ENCODE data around the gene BCAN.
A peak's percentile ranks its signal among the peaks of the same experiment; 100 is the strongest.

Gene BCAN

DNA sequence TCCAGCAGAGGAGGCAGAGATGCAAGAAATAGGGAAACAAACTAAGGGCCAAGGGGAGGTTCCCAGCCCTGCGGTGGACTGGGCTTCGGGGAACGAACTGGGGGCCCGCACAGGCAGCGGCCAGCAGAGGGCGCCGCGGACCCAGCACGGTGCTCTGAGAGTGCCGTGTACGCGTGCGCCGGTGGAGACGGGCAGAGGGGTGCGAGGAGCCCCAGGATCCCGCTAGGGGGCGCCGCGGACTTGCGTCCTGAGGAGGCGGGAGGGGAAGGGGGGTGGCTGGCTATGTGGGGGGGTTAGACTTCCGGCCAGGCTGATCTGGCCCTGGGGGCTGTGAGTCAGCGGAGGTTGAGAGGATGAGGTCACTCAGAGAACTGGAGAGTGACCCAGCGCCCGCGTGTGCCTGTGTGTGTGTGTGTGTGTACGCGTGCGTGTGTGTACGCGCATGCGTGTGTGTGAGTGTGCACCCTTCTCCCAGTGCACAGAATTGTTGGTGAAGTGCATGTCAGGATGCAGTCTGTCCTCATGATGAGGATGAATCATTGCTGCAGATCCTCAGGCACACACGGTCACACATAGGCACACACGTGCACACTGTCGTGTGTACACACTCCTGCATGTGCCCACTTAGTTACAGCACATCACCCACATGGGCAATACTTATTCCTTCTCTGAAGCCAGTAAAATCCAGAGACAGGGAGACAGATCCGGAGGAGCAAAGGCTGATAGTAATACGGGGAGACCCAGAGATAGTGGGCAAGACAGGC, 18.3 kb downstream of the BCAN start:
- peak; percentile 72 to 77 for DNase-seq (ENCODE audit: low read depth in 2 of 2, low spot score in 1 of 2)

DNA sequence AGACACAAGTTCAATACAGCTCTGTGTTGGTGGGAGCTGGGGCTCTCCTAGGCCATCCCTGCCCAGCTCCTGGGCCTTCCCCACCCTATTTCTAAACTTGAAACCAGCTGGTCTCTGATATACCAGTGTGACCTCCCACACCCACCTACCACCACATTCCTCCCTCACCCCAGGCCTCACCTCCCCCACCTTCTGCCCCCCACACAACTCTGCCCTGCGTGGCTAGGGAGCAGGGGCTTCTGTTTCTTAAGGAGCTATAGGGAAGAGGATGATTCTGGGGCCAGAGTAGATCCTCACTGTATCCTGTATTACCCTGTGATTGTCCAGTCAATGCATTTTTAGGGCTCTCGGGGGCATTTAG, 18.8 kb downstream of the BCAN start:
- no peak for DNase-seq (ENCODE audit: low read depth in 2 of 2, low spot score in 1 of 2)

DNA sequence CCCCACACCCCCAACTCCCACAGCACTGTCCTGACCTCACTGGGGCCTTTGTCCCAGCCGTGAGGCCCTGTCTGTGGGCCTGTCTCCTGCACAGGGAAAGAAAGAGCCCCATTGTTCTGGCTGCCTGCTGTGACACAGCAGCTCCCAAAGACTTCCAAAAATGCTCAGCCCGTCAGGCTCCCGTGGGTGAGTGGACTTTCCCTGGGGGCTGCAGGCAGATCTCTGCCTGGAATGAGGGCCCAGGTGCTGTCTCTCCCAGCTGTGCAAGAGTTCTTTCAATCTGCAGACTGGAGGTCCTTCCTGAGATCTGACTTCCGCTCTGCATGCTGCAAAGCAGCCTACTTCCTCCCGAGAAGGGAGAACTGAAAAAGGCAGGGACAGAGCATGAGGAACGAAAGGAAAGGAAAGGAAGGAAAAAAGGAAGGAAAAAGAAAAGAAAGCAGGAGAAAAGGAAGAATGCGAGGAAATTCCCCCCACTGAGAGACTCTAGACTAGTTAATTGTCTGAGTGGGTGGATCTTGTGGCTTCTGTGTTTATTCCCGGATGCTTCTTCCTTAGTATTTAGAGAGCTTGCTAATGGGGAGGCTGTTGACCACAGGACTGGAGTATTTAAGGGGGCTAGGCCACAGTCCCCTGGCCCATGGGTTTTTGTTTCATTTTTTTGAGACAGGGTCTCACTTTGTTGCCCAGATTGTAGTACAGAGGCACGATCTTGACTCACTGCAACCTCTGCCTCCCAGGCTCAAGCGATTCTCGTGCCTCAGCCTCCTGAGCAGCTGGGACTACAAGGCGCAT, 20.3 kb downstream of the BCAN start:
- no peak for DNase-seq (ENCODE audit: low read depth in 2 of 2, low spot score in 1 of 2)

DNA sequence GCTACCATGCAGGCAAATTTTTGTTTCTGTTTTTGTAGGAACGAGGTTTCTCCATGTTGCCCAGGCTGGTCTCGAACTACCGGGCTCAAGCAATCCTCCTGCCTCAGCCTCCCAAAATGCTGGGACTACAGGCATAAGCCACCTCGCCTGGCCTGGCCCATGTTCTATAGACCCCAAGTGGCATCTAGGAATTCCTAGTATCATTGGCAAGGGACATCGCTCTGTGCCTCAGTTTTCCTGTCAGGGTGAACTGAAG, 20.8 kb downstream of the BCAN start:
- no peak for DNase-seq (ENCODE audit: low read depth in 2 of 2, low spot score in 1 of 2)

DNA sequence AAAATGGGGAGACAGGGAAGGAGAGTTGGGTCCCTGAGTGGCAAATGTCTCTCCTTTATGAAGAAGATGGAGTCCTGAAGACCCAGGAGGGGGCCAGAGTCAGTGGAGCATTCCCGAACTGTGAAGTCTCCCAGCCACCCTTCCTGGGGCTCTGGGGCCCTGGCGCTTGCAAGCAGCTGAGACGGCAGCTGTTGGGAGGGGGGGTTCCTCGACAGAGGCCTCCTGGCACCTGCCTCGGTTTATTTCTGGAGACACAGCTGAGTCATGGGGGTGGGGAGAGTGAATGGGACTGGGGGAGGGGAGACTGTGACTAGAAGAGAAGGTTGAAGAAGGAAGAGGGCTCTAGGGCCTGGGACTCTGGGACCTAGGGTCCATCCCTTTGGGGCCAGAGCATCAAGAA, 21.3 kb downstream of the BCAN start:
- no peak for DNase-seq (ENCODE audit: low read depth in 2 of 2, low spot score in 1 of 2)

DNA sequence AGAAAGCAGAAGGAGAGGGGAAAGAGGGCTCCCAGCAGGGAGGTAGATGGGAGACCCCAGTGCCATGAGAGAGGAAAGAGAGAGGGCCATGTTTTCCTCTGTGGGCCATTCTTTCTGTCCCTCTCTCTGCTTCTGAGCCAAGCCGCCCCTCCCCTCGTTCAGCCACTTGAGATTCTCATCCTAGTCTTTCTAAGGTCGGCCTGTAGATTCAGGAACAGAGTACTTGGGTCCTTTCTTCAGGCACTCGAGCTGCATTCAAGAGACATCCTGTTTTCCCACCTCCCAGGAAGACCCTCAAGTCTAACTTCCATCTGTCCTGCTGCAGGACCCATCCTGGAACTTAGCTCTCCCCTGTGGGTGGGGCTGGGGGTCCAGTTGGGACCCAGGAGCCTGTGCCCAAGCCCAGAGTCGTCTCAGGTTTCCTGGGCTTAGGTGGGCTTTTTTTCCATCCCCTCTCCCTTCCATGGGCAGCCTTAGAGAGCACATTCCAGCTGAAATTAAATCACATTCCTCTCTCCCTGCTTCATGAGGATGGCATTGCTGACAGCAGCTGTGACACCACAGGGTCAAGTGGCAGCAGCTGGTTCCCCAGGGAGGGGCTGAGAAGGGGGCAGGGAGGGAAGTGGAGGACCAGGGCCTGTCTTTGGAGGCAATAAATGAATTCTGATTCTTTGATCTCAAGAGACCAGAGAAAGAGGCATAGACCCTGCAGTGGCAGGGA, 22.3 kb downstream of the BCAN start:
- DNase-seq (ENCODE audit: low read depth in 2 of 2, low spot score in 1 of 2), result no peak

DNA sequence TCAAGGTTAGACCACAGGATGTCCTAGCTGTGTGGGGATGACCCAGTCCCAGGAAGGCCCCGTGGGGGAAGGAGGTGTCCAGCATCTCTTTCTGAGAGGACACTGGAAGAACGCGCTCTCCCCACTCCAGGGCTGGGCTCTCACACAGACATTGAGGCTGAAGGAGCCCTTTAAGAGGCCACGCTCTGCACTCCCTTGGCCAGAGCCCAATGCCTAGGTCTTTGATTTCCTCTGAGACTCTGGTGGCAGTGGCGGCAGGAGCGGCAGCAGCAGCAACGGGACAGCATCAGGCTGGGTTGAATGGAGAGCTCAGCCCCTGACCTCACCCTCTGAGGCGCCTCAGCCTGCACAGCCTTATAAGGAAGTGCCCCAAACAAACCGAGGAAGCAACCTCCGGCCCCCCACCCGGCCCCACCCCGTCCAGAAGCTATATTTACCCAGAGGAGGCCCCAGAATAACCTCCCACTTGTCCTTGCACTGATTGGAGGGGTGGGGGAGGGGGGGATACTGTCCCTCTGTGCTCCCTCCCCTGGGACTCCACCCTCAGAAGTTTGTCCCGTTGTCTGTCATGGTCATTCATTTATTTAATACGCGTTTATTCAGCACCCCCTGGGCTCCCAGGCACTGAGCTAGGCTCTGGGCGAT, 23.0 kb downstream of the BCAN start:
- DNase-seq (ENCODE audit: low read depth in 2 of 2, low spot score in 1 of 2), result no peak

DNA sequence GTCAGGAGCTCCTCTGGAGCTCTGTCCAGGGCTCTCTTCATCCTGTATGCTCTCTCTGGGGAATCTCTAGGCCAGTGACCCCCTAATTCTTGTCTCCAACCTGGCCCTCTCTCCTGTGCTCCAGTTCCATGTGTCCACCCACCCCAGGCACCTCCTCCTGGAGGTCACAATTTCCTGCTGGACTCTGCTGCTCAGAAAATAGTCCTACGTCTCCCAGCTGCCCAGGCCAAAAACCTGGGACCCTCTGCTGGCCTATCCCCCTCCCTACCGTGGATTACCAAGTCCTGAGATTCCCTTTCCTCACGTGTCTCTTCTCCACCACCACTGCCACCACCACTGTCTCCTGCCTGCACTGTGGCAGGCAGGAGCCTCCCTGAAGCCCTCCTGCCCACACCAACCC, 23.6 kb downstream of the BCAN start:
- no peak for DNase-seq (ENCODE audit: low read depth in 2 of 2, low spot score in 1 of 2)

DNA sequence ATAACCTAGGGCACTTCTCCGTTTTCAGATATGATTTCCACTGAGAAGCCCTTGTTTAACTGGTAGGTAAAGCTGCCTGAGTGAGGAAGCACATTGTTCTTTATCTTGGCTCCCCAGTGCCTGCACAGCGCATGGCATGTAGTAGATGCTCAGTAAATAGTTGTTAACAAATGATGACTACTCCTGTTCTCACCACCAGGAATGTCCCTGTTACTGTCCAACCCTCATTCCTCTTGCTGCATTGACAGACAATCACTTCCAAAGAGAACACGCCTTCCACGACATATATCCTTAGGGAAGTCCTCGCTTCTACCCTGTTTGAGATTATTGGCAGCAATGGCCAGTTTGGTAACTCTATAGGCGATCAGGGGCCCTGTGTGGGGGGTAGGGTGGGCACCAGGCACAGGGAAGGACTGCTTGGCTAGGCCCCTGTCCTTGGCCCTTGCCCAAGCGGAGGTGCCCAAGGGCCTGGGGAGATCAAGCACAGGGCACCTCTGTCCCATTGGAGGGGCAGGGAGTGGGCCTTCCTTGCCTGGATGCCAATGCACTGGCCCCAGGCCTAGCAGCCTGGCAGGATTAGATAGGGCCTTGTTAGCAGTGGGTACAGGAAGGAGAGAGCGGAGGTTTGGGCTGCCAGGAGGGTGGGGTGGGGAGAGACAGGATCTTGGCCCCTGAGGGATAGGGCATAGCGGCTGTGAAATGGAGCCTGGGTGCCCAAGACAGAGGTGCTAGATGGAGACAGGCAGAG, 25.1 kb downstream of the BCAN start:
- no peak for DNase-seq (ENCODE audit: low read depth in 2 of 2, low spot score in 1 of 2)

DNA sequence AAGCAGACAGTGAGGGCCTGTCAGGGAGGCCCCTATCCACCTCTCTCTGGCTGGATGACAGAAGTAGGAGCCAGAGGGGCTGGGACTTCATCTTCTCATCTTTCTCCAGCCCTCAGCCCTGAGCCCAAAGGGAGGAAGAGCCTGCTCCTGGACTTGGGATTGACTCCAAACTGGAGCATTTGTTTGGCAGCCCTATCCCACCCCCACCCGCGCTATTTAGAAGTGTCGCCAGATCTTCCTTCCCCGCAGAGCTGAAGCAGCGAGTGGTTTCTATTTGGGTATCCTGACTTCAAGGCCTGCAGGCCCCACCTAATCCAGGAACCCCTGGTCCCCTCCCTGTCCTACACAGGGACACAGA, 25.7 kb downstream of the BCAN start:
- no peak for DNase-seq (ENCODE audit: low read depth in 2 of 2, low spot score in 1 of 2)

DNA sequence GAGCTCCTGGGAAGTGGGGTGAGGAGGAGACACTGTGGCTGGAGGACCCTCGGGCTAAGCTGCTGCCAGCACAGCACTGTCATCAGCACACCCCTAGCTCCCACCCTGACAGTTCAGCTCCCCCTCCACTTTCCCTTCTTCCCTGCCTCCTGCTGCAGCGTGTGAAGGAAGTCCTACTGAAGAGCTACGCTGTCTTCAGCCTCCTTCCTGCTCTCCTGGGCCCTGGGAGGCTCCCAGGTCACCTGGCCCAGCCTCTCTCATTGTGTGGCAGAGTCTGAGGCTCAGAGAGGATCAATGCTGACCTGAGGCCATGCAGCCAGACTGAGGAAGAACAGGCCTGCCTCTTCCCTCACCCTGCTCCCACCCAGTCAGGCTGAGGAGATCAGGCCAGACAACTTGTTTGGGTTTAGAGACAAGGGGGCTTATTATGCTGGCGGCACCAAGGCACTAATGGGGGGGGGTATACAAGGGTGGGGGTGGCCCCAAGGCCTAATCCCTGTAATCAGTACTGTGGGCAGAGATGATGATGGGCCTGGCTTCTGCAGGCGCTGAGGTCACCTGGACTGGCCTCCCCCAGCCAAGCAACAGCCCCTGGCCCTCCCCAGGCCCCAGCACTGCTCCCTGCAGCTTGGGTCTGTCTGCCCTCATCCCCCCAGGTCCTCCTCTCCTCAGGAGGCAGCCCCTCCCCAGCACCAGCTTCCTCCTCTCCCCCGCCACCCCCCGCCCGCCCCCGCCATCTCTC, 26.2 kb downstream of the BCAN start:
- DNase-seq (ENCODE audit: low read depth in 2 of 2, low spot score in 1 of 2), result no peak

DNA sequence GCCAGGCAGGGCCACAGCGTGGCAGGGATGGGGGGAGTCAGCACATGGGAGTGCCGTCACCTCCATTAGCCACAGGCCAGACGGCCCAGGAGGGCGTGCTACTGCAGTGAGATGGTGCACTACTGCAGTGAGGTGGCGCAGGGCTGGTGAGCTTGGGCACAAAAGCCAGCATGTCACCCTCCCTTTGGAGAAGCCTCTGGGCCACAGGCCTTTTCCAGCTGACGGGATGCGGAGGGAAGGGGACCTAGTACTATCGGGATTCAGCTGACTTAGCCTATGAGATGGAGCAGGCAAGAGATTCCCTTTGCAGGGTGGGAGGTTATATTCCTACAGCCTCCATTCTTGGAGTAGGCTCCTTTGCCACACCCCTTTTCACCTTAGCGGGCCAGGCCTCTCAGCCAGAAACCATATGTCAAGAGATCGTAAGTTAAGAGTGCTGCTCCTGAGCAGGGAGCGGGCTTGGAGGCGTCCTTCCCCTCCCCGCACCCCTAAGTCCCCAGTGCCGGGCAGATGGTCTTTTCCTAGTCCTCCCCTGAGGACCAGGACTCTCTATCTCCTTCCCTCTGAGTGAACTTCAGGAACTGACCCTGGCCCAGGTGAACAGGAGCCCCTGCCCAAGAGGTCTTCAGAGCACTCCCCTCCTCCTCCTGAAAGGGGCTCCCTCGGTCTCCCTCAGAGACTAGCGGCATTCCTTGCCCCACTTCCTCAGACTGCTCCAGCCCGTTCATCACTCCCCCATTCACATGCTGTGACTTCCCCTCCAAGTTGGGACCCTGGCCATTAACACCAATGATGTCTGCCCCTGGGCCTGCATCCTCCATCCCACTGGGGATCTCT, 27.1 kb downstream of the BCAN start:
- DNase-seq (ENCODE audit: low read depth in 2 of 2, low spot score in 1 of 2), result no peak

DNA sequence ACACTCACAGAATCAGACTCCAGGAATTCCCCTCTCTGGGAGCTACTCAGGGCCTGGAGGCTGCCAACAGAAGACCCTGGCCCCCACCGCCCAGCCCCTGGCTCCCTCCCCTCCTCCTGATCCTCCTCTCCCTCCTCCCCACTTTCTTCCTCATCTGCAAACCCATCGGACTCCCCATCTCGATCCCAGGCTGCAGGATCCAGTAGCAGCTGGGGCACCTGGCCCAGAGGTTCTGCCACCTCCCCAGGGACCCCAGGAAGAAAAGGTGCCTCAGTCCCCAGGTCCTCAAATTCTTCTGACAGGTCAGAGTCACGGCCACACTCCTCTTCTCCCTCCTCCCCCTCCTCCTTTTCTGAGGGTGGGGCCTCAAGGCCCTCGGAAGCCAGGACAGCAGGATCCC, 27.9 kb downstream of the BCAN start:
- no peak for DNase-seq (ENCODE audit: low read depth in 2 of 2, low spot score in 1 of 2)

DNA sequence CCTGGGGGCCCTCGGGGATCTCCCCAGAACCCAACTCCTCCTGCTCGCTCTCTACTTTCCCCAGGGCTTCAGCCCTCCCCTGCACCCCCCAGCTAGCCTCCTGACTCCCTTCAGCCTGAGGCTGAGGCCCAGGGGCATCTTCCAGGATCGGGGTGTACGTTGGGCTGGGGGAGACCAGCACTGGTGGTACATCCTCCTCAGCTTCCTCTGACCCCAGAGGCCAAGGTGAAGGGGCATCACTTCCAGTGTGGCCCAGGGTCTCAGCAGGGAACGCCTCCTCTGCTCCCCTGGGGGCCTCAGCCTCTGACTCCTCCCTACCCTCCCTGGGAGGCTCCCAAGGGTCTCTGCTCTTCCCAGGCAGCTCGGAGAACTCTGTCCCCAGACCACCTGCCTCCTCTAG, 28.4 kb downstream of the BCAN start:
- DNase-seq (ENCODE audit: low read depth in 2 of 2, low spot score in 1 of 2), result no peak

DNA sequence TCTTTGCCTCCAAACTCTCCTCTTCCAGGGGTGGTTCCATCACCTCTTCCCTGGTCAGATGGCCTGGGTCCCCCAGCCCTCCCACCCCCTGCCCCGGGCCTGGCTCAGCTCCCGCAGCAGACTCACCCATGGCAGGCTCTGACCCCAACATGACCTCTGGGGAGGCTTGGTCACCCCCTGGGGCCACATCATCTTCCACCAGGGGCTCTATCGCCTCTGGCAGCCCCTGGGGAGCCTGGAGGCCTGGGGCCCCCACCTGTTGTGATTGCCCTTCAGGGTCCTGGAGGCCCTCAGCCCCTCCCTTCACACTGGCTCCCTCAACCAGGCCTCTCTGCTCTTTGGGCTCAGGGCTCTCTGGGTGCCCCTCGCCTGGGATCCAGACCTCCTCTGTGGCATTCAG, 28.9 kb downstream of the BCAN start:
- no peak for DNase-seq (ENCODE audit: low read depth in 2 of 2, low spot score in 1 of 2)

DNA sequence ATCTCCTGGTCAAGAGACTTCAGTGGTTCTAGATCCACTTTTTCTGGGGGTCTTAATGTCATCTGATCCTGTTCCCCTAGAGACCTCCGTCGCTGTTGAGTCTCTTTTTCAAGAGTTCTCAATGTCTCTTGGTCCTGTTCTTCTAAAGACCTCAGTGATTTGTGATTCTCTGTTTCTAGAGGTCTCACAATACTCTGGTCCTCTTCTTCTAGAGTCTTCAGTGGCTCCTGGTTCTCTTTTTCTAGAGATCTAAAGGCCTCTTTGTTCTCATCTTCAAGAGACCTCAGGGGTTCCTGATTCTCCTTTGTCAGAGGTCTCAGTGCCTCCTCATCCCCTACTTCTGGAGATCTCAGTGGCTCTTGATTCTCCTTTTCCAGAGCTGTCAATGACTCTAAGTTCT, 29.9 kb downstream of the BCAN start:
- no peak for DNase-seq (ENCODE audit: low read depth in 2 of 2, low spot score in 1 of 2)

DNA sequence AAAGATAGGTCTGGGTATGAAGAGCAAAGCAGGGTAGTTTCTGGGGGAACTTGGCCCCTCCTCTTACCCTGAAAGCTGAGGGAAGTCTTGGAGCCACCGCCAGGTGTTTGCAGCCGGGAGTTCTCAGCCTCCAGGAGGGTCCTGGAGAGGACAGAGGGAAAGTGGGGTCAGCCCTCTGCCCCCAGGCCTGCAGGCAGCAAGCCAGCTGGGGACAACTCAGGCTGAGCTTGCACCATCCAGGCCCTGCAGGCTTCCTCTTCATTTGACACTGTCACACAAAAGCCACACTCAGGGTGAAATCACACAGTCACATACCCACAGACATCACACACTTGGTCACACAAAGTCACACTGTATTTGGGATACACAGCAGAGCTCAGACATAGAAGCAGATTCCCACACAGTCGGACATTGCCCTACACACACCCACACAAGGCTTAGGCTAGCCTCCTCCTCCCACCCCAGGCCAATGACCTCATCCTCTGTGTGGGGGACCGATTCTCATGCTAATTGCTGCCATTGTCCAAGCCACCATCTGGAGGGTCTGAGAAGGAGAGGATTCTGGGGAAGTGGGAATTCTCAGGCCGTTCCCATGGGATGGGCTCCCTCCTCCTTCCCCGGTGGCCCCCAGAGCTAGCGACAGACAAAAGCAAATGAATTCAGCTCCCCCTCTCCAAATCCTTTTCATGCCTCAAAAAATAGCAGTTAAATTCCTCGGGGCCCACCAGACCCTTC, 31.6 kb downstream of the BCAN start:
- DNase-seq (ENCODE audit: low read depth in 2 of 2, low spot score in 1 of 2), result no peak

DNA sequence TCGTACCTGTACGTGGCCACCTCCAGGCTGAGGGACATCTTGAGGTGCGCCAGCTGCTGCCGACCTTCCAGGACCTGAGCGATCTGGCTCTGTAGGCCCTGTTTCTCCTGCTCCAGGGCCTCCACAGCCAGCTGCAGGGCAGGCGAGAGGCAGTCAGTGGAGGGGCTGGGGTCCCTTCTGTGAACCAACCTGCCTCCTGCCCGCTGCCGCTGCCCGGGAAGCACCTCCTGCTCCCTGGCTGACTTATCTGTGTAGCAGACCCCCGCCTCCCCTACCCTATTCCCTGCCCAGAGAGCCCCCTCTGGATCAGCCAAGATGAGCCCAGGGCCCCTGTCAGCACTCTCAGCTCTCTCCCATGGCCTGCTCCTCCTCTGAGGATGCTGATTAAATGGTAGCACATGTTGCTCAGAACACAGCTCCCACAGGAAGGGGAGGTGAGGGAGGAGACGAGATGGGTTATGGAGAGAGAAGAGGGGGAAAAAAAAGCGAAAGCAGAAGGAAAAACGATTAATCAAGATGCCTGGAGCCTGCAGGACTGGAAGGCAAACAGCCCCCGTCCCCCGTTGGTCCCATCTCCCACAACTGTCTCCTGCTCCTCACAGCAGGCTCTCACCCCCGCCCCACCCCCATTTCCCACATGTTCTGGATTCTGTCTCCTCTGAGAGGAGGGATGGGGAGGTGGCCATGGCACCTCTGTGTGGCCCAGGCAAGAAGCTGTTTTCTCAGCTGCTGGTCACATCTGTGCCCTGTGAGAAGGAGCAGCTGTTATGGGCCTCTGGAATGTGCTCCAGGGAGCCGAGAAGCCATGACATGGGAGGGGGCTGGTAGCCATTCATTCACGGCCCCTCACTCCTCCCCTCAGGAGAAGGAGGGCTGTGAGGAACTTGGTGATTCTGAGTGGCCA, 33.5 kb downstream of the BCAN start:
- DNase-seq (ENCODE audit: low read depth in 2 of 2, low spot score in 1 of 2), result no peak
